K562 (cell line): ENCODE data around the gene SH3BGR. TPM values are rescaled to one million over a fixed set of nuclear protein-coding genes. Genes with fewer than 3 reads are reported as not detected.
A peak's percentile ranks its signal among the peaks of the same experiment; 100 is the strongest.

ENCODE experiments used
- ATF1 ChIP-seq, 2 experiments: fragments of 450-650 bp in 1 of 2; IDR thresholded peaks; 2 replicates each; pipeline ENCODE4 v1.6.1; 2016; ENCODE audit warnings: missing compliant biosample characterization in 1 of 2, missing genetic modification characterization in 1 of 2
- CEBPB ChIP-seq: fragments of 450-650 bp; IDR thresholded peaks from 2 replicates; pipeline ENCODE4 v1.6.1; 2016; ENCODE audit warnings: missing genetic modification characterization, missing compliant biosample characterization
- CSDE1 ChIP-seq, 2 experiments: fragments of 450-650 bp; IDR thresholded peaks; 2 replicates each; pipeline ENCODE4 v1.6.1; 2016; ENCODE audit warnings: mild to moderate bottlenecking in 1 of 2
- GABPB2 ChIP-seq: fragments of 250-450 bp; sonication (Bioruptor Pico); conservative IDR thresholded peaks from 2 replicates; pipeline ENCODE4 v1.5.1; 2021; ENCODE audit warnings: mild to moderate bottlenecking
- HES1 ChIP-seq: fragments of 450-650 bp; IDR thresholded peaks from 2 replicates; pipeline ENCODE4 v1.6.1; 2016; ENCODE audit warnings: low read depth, mild to moderate bottlenecking, moderate library complexity
- IRF9 ChIP-seq: fragments of 450-650 bp; IDR thresholded peaks from 2 replicates; pipeline ENCODE4 v1.6.1; 2016; ENCODE audit warnings: missing biosample characterization, missing genetic modification characterization
- KAT7 ChIP-seq: sonication (generic); formaldehyde crosslinking; IDR thresholded peaks from 2 replicates; pipeline ENCODE4 v1.8.0; 2022; ENCODE audit warnings: missing genetic modification reagents, mild to moderate bottlenecking, borderline replicate concordance
- MITF ChIP-seq: IDR thresholded peaks from 2 replicates; pipeline ENCODE4 v1.6.1; 2014; ENCODE audit warnings: antibody characterized with exemption
- NR2C2 ChIP-seq, 2 experiments: fragments of 200-800 bp in 1 of 2; sonication (Bioruptor generic) in 1 of 2; sonication (generic) in 1 of 2; formaldehyde crosslinking in 1 of 2; IDR thresholded peaks; 2 replicates each; pipeline versions ENCODE4 v1.6.1 to v1.8.0; 2016 to 2022; ENCODE audit warnings: mild to moderate bottlenecking in 1 of 2, missing compliant biosample characterization in 1 of 2, missing genetic modification characterization in 1 of 2, missing genetic modification reagents in 1 of 2
- POLR2G ChIP-seq: fragments of 200-400 bp; formaldehyde crosslinking; IDR thresholded peaks from 2 replicates; pipeline ENCODE4 v1.6.1; 2017; ENCODE audit warnings: low read depth, mild to moderate bottlenecking, antibody characterized with exemption, low read length, moderate library complexity
- PTRF ChIP-seq: fragments of 450-650 bp; IDR thresholded peaks from 2 replicates; pipeline ENCODE4 v1.6.1; 2016; ENCODE audit warnings: mild to moderate bottlenecking, missing genetic modification characterization, missing compliant biosample characterization
- TEAD2 ChIP-seq: fragments of 450-650 bp; IDR thresholded peaks from 2 replicates; pipeline ENCODE4 v1.6.1; 2016; ENCODE audit warnings: missing genetic modification characterization, control low read depth, missing compliant biosample characterization
- TFAP4 ChIP-seq: sonication (generic); formaldehyde crosslinking; IDR thresholded peaks from 2 replicates; pipeline ENCODE4 v1.8.0; 2022; ENCODE audit warnings: missing genetic modification reagents, mild to moderate bottlenecking, moderate library complexity, borderline replicate concordance
- TOE1 ChIP-seq, 2 experiments: fragments of 450-650 bp in 1 of 2; sonication (generic) in 1 of 2; formaldehyde crosslinking in 1 of 2; IDR thresholded peaks; 2 replicates each; pipeline versions ENCODE4 v1.7.1 to v1.8.0; 2016 to 2022; ENCODE audit warnings: borderline replicate concordance in 2 of 2, mild to moderate bottlenecking in 2 of 2, antibody characterized with exemption in 1 of 2, inconsistent platforms in 1 of 2, low read depth in 1 of 2, missing genetic modification reagents in 1 of 2, moderate library complexity in 1 of 2
- ZNF124 ChIP-seq: sonication (generic); formaldehyde crosslinking; IDR thresholded peaks from 2 replicates; pipeline ENCODE4 v1.8.1; 2022; ENCODE audit warnings: missing genetic modification reagents
- ZNF175 ChIP-seq: fragments of 200-800 bp; sonication (Bioruptor generic); IDR thresholded peaks from 2 replicates; pipeline ENCODE4 v1.6.1; 2016; ENCODE audit warnings: low read depth, mild to moderate bottlenecking, missing genetic modification characterization, missing compliant biosample characterization
- polyA plus RNA-seq, 8 experiments: library from polyadenylated mRNA; depleted of rRNA in 4 of 8; stranded (reverse) in 5 of 8; unstranded in 3 of 8; fragments of >200 nt; fragmentation: Nextera tagmentation in 2 of 8; fragmentation: Illumina TruSeq in 1 of 8; extraction: Ambion mirVana in 2 of 8; extraction: Trizol in 1 of 8; gene quantifications; 2 replicates each; pipeline versions ENCODE4 v1.2.1 to v1.2.3, GENCODE V29; 2011 to 2014; ENCODE audit warnings: inconsistent platforms in 1 of 8, missing spikeins in 1 of 8
- total RNA-seq, 7 experiments: library from RNA; depleted of rRNA in 6 of 7; stranded (reverse); fragments of >200 nt in 6 of 7; fragmentation: Illumina TruSeq in 2 of 7; extraction: Trizol in 2 of 7; gene quantifications; 2 replicates each; pipeline versions ENCODE4 v1.2.1 to v1.2.3, GENCODE V29; 2011 to 2021; ENCODE audit warnings: low replicate concordance in 1 of 7
- TF ChIP-seq, protein P1 (sequence below): sonication (generic); formaldehyde crosslinking; IDR thresholded peaks from 2 replicates; pipeline ENCODE4 v1.8.0; 2023; ENCODE audit warnings: mild to moderate bottlenecking, missing genetic modification reagents

SH3BGR gene
- total and polyA plus RNA-seq, 9 of the 15 experiments (the other 6 are each of a cell fraction or from before 2014, with no cell fraction given), result 6.6 to 42.9 (median 25.6) TPM

DNA sequence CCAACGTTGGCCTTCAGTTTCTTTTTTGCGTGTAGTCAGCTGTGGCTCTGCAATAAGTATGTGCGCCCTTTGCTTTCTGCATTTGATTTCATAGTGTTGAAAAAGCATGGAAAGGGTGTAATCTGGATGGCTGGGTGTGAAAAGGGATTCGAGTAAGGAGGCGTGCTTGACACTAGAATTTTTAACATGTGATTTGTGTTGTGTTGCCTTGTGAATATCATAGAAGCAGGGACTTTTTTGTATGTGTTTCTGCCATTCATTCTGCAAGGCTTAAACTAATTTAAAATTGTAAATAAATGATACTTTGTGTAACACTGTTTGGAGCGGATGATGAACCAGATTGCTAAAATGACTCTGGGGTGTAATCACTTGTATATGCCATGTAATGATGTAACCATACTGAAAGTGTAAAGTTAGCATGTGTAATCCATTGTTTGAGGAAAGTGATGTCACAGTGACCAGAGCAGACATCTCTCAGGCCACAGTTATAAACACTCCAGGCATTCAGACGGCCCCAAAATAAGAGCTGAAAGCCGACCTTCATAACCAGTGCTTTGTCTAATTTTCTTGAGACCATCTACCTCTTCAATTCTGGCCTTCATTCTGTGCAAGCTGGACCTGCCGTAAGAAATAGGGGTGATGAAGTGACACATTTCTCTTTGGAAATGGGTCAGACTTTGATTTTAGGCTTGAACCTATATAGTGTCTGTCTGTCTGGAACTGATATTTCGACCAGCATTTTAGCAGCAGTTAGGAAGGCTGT, 618 bp downstream of the SH3BGR start (continued):
- TF ChIP-seq, protein P1, sequence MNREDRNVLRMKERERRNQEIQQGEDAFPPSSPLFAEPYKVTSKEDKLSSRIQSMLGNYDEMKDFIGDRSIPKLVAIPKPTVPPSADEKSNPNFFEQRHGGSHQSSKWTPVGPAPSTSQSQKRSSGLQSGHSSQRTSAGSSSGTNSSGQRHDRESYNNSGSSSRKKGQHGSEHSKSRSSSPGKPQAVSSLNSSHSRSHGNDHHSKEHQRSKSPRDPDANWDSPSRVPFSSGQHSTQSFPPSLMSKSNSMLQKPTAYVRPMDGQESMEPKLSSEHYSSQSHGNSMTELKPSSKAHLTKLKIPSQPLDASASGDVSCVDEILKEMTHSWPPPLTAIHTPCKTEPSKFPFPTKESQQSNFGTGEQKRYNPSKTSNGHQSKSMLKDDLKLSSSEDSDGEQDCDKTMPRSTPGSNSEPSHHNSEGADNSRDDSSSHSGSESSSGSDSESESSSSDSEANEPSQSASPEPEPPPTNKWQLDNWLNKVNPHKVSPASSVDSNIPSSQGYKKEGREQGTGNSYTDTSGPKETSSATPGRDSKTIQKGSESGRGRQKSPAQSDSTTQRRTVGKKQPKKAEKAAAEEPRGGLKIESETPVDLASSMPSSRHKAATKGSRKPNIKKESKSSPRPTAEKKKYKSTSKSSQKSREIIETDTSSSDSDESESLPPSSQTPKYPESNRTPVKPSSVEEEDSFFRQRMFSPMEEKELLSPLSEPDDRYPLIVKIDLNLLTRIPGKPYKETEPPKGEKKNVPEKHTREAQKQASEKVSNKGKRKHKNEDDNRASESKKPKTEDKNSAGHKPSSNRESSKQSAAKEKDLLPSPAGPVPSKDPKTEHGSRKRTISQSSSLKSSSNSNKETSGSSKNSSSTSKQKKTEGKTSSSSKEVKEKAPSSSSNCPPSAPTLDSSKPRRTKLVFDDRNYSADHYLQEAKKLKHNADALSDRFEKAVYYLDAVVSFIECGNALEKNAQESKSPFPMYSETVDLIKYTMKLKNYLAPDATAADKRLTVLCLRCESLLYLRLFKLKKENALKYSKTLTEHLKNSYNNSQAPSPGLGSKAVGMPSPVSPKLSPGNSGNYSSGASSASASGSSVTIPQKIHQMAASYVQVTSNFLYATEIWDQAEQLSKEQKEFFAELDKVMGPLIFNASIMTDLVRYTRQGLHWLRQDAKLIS (CRISPR knock-in tag), result 0 out of 2 replicates have a peak, but pooled peaks have one; percentile 18
- TF ChIP-seq ZNF175 (CRISPR knock-in tag) (peak; percentile 70), IRF9 (tag) (peak; percentile 6; the same call in 1 of the 2 replicates), CEBPB (tag) (peak; percentile 80), POLR2G (peak; percentile 51; the same call in 1 of the 2 replicates), GABPB2 (CRISPR knock-in tag) (0 out of 2 replicates have a peak, but pooled peaks have one; percentile 41), CSDE1 (IDR thresholded peaks at IDR 0.05) (no peak; a peak in 1 of 4 replicates), ZNF124 (no peak), HES1 (peak; percentile 11; the same call in 1 of the 2 replicates), TOE1 (IDR thresholded peaks at IDR 0.05; ENCODE audit: borderline replicate concordance) (0 out of 2 replicates have a peak, but pooled peaks have one; percentile 24), TOE1 (CRISPR knock-in tag; IDR thresholded peaks at IDR 0.05; ENCODE audit: borderline replicate concordance, low read depth) (no peak), NR2C2 (CRISPR knock-in tag; IDR thresholded peaks at IDR 0.05) (no peak), NR2C2 (tag; IDR thresholded peaks at IDR 0.05) (peak; percentile 41), KAT7 (CRISPR knock-in tag) (no peak), TEAD2 (tag) (peak; percentile 57; the same call in 1 of the 2 replicates), TFAP4 (no peak), PTRF (tag) (peak; percentile 29; the same call in 1 of the 2 replicates), MITF (no peak), ATF1 (CRISPR knock-in tag; IDR thresholded peaks at IDR 0.05) (no peak), ATF1 (tag; IDR thresholded peaks at IDR 0.05) (peak; percentile 86)
